ENCODE results near the gene CRY2. TPM values are rescaled to one million over a fixed set of nuclear protein-coding genes. Genes with fewer than 3 reads are reported as not detected.
A peak's percentile ranks its signal among the peaks of the same experiment; 100 is the strongest.
"Not testable (repeated sequence)": the region's sequence is repeated elsewhere in the genome, so short reads cannot be mapped to it uniquely, and the experiment has no call there.

CRY2 gene
- total RNA-seq, 2 donors from 2014 or later: 200 to 224 TPM

GRCh38 chr11:45818961-45819605, 28.2 kb upstream of the CRY2 start:
- Mint-ChIP-seq H3K27ac (no peak overlapping the region), H3K4me1 (peaks cover 2% of the 10 kb centered on the region), H3K27me3 (peaks cover 6% of the 10 kb centered on the region), H3K4me3 (no peak overlapping the region), H3K36me3 (ENCODE audit: low read depth) (no peaks in the 10 kb centered on the region)
- H3K9me3 ChIP-seq (ENCODE audit: control insufficient read depth, low read length, poor library complexity, severe bottlenecking): no peaks in the 10 kb centered on the region
- ATAC-seq (no peak), DNase-seq (no peak)

- H3K27ac Mint-ChIP-seq: no peak overlapping the region
- H3K9me3 ChIP-seq (ENCODE audit: control insufficient read depth, low read length, poor library complexity, severe bottlenecking): no peaks in the 10 kb centered on the region
Measured at GRCh38 chr11:45820211-45820857, 26.9 kb upstream of the CRY2 start.

GRCh38 chr11:45826492-45826891, 20.8 kb upstream of the CRY2 start:
- peaks cover 27% of the 10 kb centered on the region for H3K27me3 Mint-ChIP-seq
- not testable (repeated sequence) for H3K4me3 Mint-ChIP-seq; H3K27ac Mint-ChIP-seq; H3K9me3 ChIP-seq (ENCODE audit: control insufficient read depth, low read length, poor library complexity, severe bottlenecking); DNase-seq; H3K36me3 Mint-ChIP-seq (ENCODE audit: low read depth); H3K4me1 Mint-ChIP-seq; ATAC-seq

More at GRCh38 chr11:45820211-45820857, 26.9 kb upstream of the CRY2 start:
- H3K27me3 Mint-ChIP-seq: peaks cover 6% of the 10 kb centered on the region
- H3K36me3 Mint-ChIP-seq (ENCODE audit: low read depth): no peaks in the 10 kb centered on the region
- peaks cover 2% of the 10 kb centered on the region for H3K4me1 Mint-ChIP-seq
- DNase-seq: no peak
- no peak for ATAC-seq
- no peak overlapping the region for H3K4me3 Mint-ChIP-seq

- ATAC-seq (no peak), DNase-seq (no peak)
- Mint-ChIP-seq H3K36me3 (ENCODE audit: low read depth) (peaks cover 2% of the 10 kb centered on the region), H3K4me1 (peaks cover 4% of the 10 kb centered on the region), H3K4me3 (no peak overlapping the region), H3K27me3 (peaks cover 27% of the 10 kb centered on the region), H3K27ac (no peak overlapping the region)
- H3K9me3 ChIP-seq (ENCODE audit: control insufficient read depth, low read length, poor library complexity, severe bottlenecking): no peaks in the 10 kb centered on the region
Measured at GRCh38 chr11:45827123-45827522, 20.2 kb upstream of the CRY2 start.

- Mint-ChIP-seq H3K27ac (no peak overlapping the region), H3K27me3 (peaks cover 22% of the 10 kb centered on the region), H3K4me1 (peaks cover 6% of the 10 kb centered on the region), H3K4me3 (no peak overlapping the region), H3K36me3 (ENCODE audit: low read depth) (peaks cover 2% of the 10 kb centered on the region)
- no peak for ATAC-seq
- H3K9me3 ChIP-seq (ENCODE audit: control insufficient read depth, low read length, poor library complexity, severe bottlenecking): no peaks in the 10 kb centered on the region
- DNase-seq: no peak
Measured at GRCh38 chr11:45828996-45829395, 18.3 kb upstream of the CRY2 start.

- ATAC-seq: no peak
- peaks cover 2% of the 10 kb centered on the region for H3K36me3 Mint-ChIP-seq (ENCODE audit: low read depth)
Measured at GRCh38 chr11:45830596-45830995, 16.7 kb upstream of the CRY2 start.

GRCh38 chr11:45832811-45833441, 14.3 kb upstream of the CRY2 start:
- no peak overlapping the region for H3K4me3 Mint-ChIP-seq

More at GRCh38 chr11:45830596-45830995, 16.7 kb upstream of the CRY2 start:
- DNase-seq: no peak
- Mint-ChIP-seq H3K4me1 (peaks cover 11% of the 10 kb centered on the region), H3K27me3 (peaks cover 22% of the 10 kb centered on the region), H3K27ac (no peak overlapping the region), H3K4me3 (no peak overlapping the region)
- no peaks in the 10 kb centered on the region for H3K9me3 ChIP-seq (ENCODE audit: control insufficient read depth, low read length, poor library complexity, severe bottlenecking)

GRCh38 chr11:45833761-45834160, 13.5 kb upstream of the CRY2 start:
- Mint-ChIP-seq H3K27me3 (peaks cover under 1% of the 10 kb centered on the region), H3K27ac (peak overlapping the region; percentile 82), H3K36me3 (ENCODE audit: low read depth) (peaks cover 2% of the 10 kb centered on the region), H3K4me3 (peak overlapping the region; percentile 56), H3K4me1 (peaks cover 11% of the 10 kb centered on the region)
- ATAC-seq: no peak
- no peak for DNase-seq
- H3K9me3 ChIP-seq (ENCODE audit: control insufficient read depth, low read length, poor library complexity, severe bottlenecking): no peaks in the 10 kb centered on the region

More at GRCh38 chr11:45832811-45833441, 14.3 kb upstream of the CRY2 start:
- peaks cover 11% of the 10 kb centered on the region for H3K4me1 Mint-ChIP-seq
- peaks cover 2% of the 10 kb centered on the region for H3K36me3 Mint-ChIP-seq (ENCODE audit: low read depth)
- peak overlapping the region; percentile 21 for H3K27ac Mint-ChIP-seq
- DNase-seq: no peak
- H3K27me3 Mint-ChIP-seq: peaks cover 8% of the 10 kb centered on the region
- no peak for ATAC-seq
- H3K9me3 ChIP-seq (ENCODE audit: control insufficient read depth, low read length, poor library complexity, severe bottlenecking): no peaks in the 10 kb centered on the region

GRCh38 chr11:45834298-45834756, 12.9 kb upstream of the CRY2 start:
- H3K9me3 ChIP-seq (ENCODE audit: control insufficient read depth, low read length, poor library complexity, severe bottlenecking): no peaks in the 10 kb centered on the region
- DNase-seq: no peak
- ATAC-seq: peak; percentile 54
- peaks cover 11% of the 10 kb centered on the region for H3K4me1 Mint-ChIP-seq
- no peaks in the 10 kb centered on the region for H3K27me3 Mint-ChIP-seq
- peak overlapping the region; percentile 53 for H3K4me3 Mint-ChIP-seq
- H3K36me3 Mint-ChIP-seq (ENCODE audit: low read depth): peaks cover 2% of the 10 kb centered on the region
- H3K27ac Mint-ChIP-seq: peak overlapping the region; percentile 82

- ATAC-seq (no peak), DNase-seq (no peak)
- Mint-ChIP-seq H3K27me3 (peaks cover 8% of the 10 kb centered on the region), H3K27ac (no peak overlapping the region), H3K4me3 (no peak overlapping the region), H3K4me1 (peaks cover 12% of the 10 kb centered on the region), H3K36me3 (ENCODE audit: low read depth) (no peaks in the 10 kb centered on the region)
- no peaks in the 10 kb centered on the region for H3K9me3 ChIP-seq (ENCODE audit: control insufficient read depth, low read length, poor library complexity, severe bottlenecking)
Measured at GRCh38 chr11:45839204-45839603, 8.1 kb upstream of the CRY2 start.

- H3K36me3 Mint-ChIP-seq (ENCODE audit: low read depth); H3K9me3 ChIP-seq (ENCODE audit: control insufficient read depth, low read length, poor library complexity, severe bottlenecking); H3K4me1 Mint-ChIP-seq; H3K27ac Mint-ChIP-seq; H3K4me3 Mint-ChIP-seq; H3K27me3 Mint-ChIP-seq; ATAC-seq; DNase-seq: not testable (repeated sequence)
Measured at GRCh38 chr11:45840251-45840650, 7.0 kb upstream of the CRY2 start.

- H3K9me3 ChIP-seq (ENCODE audit: control insufficient read depth, low read length, poor library complexity, severe bottlenecking): no peaks in the 10 kb centered on the region
- H3K36me3 Mint-ChIP-seq (ENCODE audit: low read depth): no peaks in the 10 kb centered on the region
- peak overlapping the region; percentile 62 for H3K4me3 Mint-ChIP-seq
- peaks cover 16% of the 10 kb centered on the region for H3K4me1 Mint-ChIP-seq
- ATAC-seq (peak; percentile 60), DNase-seq (peak; percentile 77 to 92 (median 86))
- H3K27ac Mint-ChIP-seq: peak overlapping the region; percentile 94
- H3K27me3 Mint-ChIP-seq: peaks cover 8% of the 10 kb centered on the region
Measured at GRCh38 chr11:45843158-45843924, 3.9 kb upstream of the CRY2 start.

All from T-helper 17 cell (primary cell).